Activated CD4-positive, alpha-beta T cell treated with anti-CD3 and anti-CD28 coated beads, Interleukin-2, amount 50 U/mL, for 48 hours (primary cell): ENCODE data around the gene ANAPC13.

Experiments
- DNase-seq, 2 experiments: peaks; one replicate each; pipeline ENCODE4 v3.0.0-alpha.2; 2020

The ANAPC13 gene

GRCh38 chr3:134485718-134486576 lies at the start of gene ANAPC13, which contains the start of gene CEP63:
Gene ANAPC13 (minus strand): TSS chr3:134485985. CDS start chr3:134482904, 3,081 bp downstream.
Gene CEP63 (plus strand): TSS chr3:134486057. CDS start chr3:134495321, 9,264 bp downstream.
- peak; percentile 88 to 92 for DNase-seq

- DNase-seq, result no peak
Measured at GRCh38 chr3:134535186-134535970, 49.6 kb upstream of the ANAPC13 start.

GRCh38 chr3:134533493-134533892 lies 47.7 kb upstream of the ANAPC13 start:
- DNase-seq, result no peak

- no peak for DNase-seq
Measured at GRCh38 chr3:134527538-134528186, 41.9 kb upstream of the ANAPC13 start.

GRCh38 chr3:134527037-134527436 lies 41.3 kb upstream of the ANAPC13 start:
- DNase-seq, result peak; percentile 2 to 18

- DNase-seq, result no peak
Measured at GRCh38 chr3:134526319-134526718, 40.5 kb upstream of the ANAPC13 start.

GRCh38 chr3:134525293-134525692 lies 39.5 kb upstream of the ANAPC13 start:
- DNase-seq, result no peak

GRCh38 chr3:134522541-134522940 lies 36.8 kb upstream of the ANAPC13 start:
- no peak for DNase-seq

- no peak for DNase-seq
Measured at GRCh38 chr3:134517791-134518190, 32.0 kb upstream of the ANAPC13 start.

GRCh38 chr3:134516905-134517304 lies 31.1 kb upstream of the ANAPC13 start:
- no peak for DNase-seq

GRCh38 chr3:134511500-134511899 lies 25.7 kb upstream of the ANAPC13 start:
- no peak for DNase-seq

GRCh38 chr3:134505485-134505884 lies 19.7 kb upstream of the ANAPC13 start:
- DNase-seq, result no peak

- no peak for DNase-seq
Measured at GRCh38 chr3:134504132-134504531, 18.3 kb upstream of the ANAPC13 start.

- DNase-seq, result no peak
Measured at GRCh38 chr3:134503266-134503665, 17.5 kb upstream of the ANAPC13 start.

GRCh38 chr3:134496471-134497071 lies 10.8 kb upstream of the ANAPC13 start:
- DNase-seq, result no peak

GRCh38 chr3:134495980-134496379 lies 10.2 kb upstream of the ANAPC13 start:
- no peak for DNase-seq

GRCh38 chr3:134494495-134494894 lies 8.7 kb upstream of the ANAPC13 start:
- no peak for DNase-seq

- DNase-seq, result peak in 1 of 2 experiments; percentile 20
Measured at GRCh38 chr3:134487406-134487805, 1.6 kb upstream of the ANAPC13 start.

GRCh38 chr3:134486577-134487041 lies 824 bp upstream of the ANAPC13 start:
- DNase-seq, result no peak

GRCh38 chr3:134485075-134485717 lies 589 bp downstream of the ANAPC13 start:
- peak; percentile 90 to 92 for DNase-seq

GRCh38 chr3:134483195-134483900 lies 2.4 kb downstream of the ANAPC13 start:
- DNase-seq, result no peak
